ENCODE measurements around the gene NHP2. TPM values are rescaled to one million over a fixed set of nuclear protein-coding genes. Genes with fewer than 3 reads are reported as not detected.
A peak's percentile ranks its signal among the peaks of the same experiment; 100 is the strongest.

The NHP2 gene
- polyA plus RNA-seq, 3 donors: 102 to 123 (median 104) TPM

GRCh38 chr5:178122346-178122745 lies 31.3 kb downstream of the NHP2 start:
- DNase-seq (ENCODE audit: extremely low read depth in 1 of 11, low read depth in 9 of 11, low spot score in 4 of 11): no peak

- DNase-seq (ENCODE audit: extremely low read depth in 1 of 11, low read depth in 9 of 11, low spot score in 4 of 11): no peak
These were observed 32.1 kb downstream of the NHP2 start for GRCh38 chr5:178121391-178122276.

GRCh38 chr5:178120607-178121357 lies 32.9 kb downstream of the NHP2 start:
- DNase-seq (ENCODE audit: extremely low read depth in 1 of 11, low read depth in 9 of 11, low spot score in 4 of 11): peak; percentile 64 to 89 (median 82)

GRCh38 chr5:178119915-178120606 lies 33.6 kb downstream of the NHP2 start:
- no peak for DNase-seq (ENCODE audit: extremely low read depth in 1 of 11, low read depth in 9 of 11, low spot score in 4 of 11)

GRCh38 chr5:178117923-178118701 lies 35.6 kb downstream of the NHP2 start:
- no peak for DNase-seq (ENCODE audit: extremely low read depth in 1 of 11, low read depth in 9 of 11, low spot score in 4 of 11)

- no peak for DNase-seq (ENCODE audit: extremely low read depth in 1 of 11, low read depth in 9 of 11, low spot score in 4 of 11)
These were observed 37.4 kb downstream of the NHP2 start for GRCh38 chr5:178116143-178116885.

GRCh38 chr5:178115814-178116142 lies 37.9 kb downstream of the NHP2 start:
- no peak for DNase-seq (ENCODE audit: extremely low read depth in 1 of 11, low read depth in 9 of 11, low spot score in 4 of 11)

GRCh38 chr5:178115136-178115813 lies 38.4 kb downstream of the NHP2 start:
- no peak for DNase-seq (ENCODE audit: extremely low read depth in 1 of 11, low read depth in 9 of 11, low spot score in 4 of 11)

- no peak for DNase-seq (ENCODE audit: extremely low read depth in 1 of 11, low read depth in 9 of 11, low spot score in 4 of 11)
These were observed 39.2 kb downstream of the NHP2 start for GRCh38 chr5:178114325-178115135.

GRCh38 chr5:178113841-178114324 lies 39.8 kb downstream of the NHP2 start:
- DNase-seq (ENCODE audit: extremely low read depth in 1 of 11, low read depth in 9 of 11, low spot score in 4 of 11): no peak

- DNase-seq (ENCODE audit: extremely low read depth in 1 of 11, low read depth in 9 of 11, low spot score in 4 of 11): peak in 8 of 11 donors; percentile 57 to 69 (median 65)
These were observed 40.4 kb downstream of the NHP2 start, which contains the start of gene N4BP3 for GRCh38 chr5:178113141-178113787. Gene N4BP3 (plus strand): TSS chr5:178113532. CDS start chr5:178119584, 6,052 bp downstream.

GRCh38 chr5:178112545-178112944 lies 41.1 kb downstream of the NHP2 start:
- DNase-seq (ENCODE audit: extremely low read depth in 1 of 11, low read depth in 9 of 11, low spot score in 4 of 11): no peak

- no peak for DNase-seq (ENCODE audit: extremely low read depth in 1 of 11, low read depth in 9 of 11, low spot score in 4 of 11)
These were observed 41.8 kb downstream of the NHP2 start for GRCh38 chr5:178111925-178112324.

- no peak for DNase-seq (ENCODE audit: extremely low read depth in 1 of 11, low read depth in 9 of 11, low spot score in 4 of 11)
These were observed 43.2 kb downstream of the NHP2 start for GRCh38 chr5:178110511-178110910.

- no peak for DNase-seq (ENCODE audit: extremely low read depth in 1 of 11, low read depth in 9 of 11, low spot score in 4 of 11)
These were observed 44.7 kb downstream of the NHP2 start for GRCh38 chr5:178108966-178109365.

- no peak for DNase-seq (ENCODE audit: extremely low read depth in 1 of 11, low read depth in 9 of 11, low spot score in 4 of 11)
These were observed 45.2 kb downstream of the NHP2 start for GRCh38 chr5:178108446-178108845.

Measured in renal cortex interstitium (tissue), 11 donors.